IMR-90 (cell line): ENCODE results near the gene LRRC61. TPM values are rescaled to one million over a fixed set of nuclear protein-coding genes. Genes with fewer than 3 reads are reported as not detected.

Experiments
- ATAC-seq: fragments of 200-7000 bp; cut with Tn5 transposase; 2 replicates; pipeline ENCODE4 v1.9.1; 2020; ENCODE audit warnings: low read depth, mild to moderate bottlenecking, moderate library complexity
- BruUV-seq: library from RNA; stranded (reverse); fragments of 400-500 nt; replicated peaks from 2 replicates; lab custom pipeline; 2021; lab: Mats Ljungman, UMichigan
- CTCF ChIA-PET: fragments of 300-600 bp; formaldehyde crosslinking; extraction: SDS; loops from one replicate; lab custom pipeline; 2021; ENCODE audit warnings: antibody characterized with exemption; lab: Yijun Ruan, JAX
- POLR2A ChIA-PET: fragments of 300-600 bp; sonication (Branson Sonifier 250); formaldehyde crosslinking; loops from one replicate; lab custom pipeline; 2022; ENCODE audit warnings: antibody characterized with exemption; ENCODE audit not compliant: unreplicated experiment; lab: Charles Lee
- DNase-seq: peaks from one replicate; pipeline ENCODE4 v3.0.0; 2013
- H2AFZ ChIP-seq: replicated peaks from 2 replicates; pipeline ENCODE3; 2013; ENCODE audit warnings: low read length, mild to moderate bottlenecking; ENCODE audit not compliant: poor library complexity
- H2AK5ac ChIP-seq: 2 replicates; pipeline ENCODE4 v1.6.1; 2013; ENCODE audit warnings: low read depth, low read length, inconsistent platforms
- H2AK9ac ChIP-seq: replicated peaks from 2 replicates; pipeline ENCODE3; 2013; ENCODE audit warnings: mild to moderate bottlenecking, low read depth, low read length, moderate library complexity; ENCODE audit not compliant: poor library complexity
- H2BK120ac ChIP-seq: 2 replicates; pipeline ENCODE4 v1.6.1; 2013; ENCODE audit warnings: low read depth, low read length, inconsistent platforms
- H2BK15ac ChIP-seq: 3 replicates; pipeline ENCODE4 v1.6.1; 2013; ENCODE audit warnings: low read depth, low read length, inconsistent platforms
- H2BK20ac ChIP-seq: 2 replicates; pipeline ENCODE4 v1.6.1; 2013; ENCODE audit warnings: low read depth, mild to moderate bottlenecking, inconsistent platforms, low read length, moderate library complexity
- H2BK5ac ChIP-seq: 2 replicates; pipeline ENCODE4 v1.6.1; 2013; ENCODE audit warnings: mild to moderate bottlenecking, low read depth, low read length, inconsistent platforms; ENCODE audit not compliant: poor library complexity, severe bottlenecking
- H3K14ac ChIP-seq: replicated peaks from 2 replicates; pipeline ENCODE4 v1.6.1; 2013; ENCODE audit warnings: low read depth, low read length, inconsistent platforms
- H3K18ac ChIP-seq: 2 replicates; pipeline ENCODE4 v1.6.1; 2013; ENCODE audit warnings: low read depth, low read length, control low read depth
- H3K23ac ChIP-seq: 2 replicates; pipeline ENCODE4 v1.6.1; 2013; ENCODE audit warnings: low read depth, low read length, inconsistent platforms
- H3K27ac ChIP-seq: 2 replicates; pipeline ENCODE4 v1.5.1; 2013; ENCODE audit warnings: mild to moderate bottlenecking, control low read depth, low read length; ENCODE audit not compliant: insufficient read depth
- H3K27me3 ChIP-seq: 2 replicates; pipeline ENCODE4 v1.6.1; 2013; ENCODE audit warnings: low read length; ENCODE audit not compliant: control insufficient read depth, insufficient read depth
- H3K36me3 ChIP-seq: 2 replicates; pipeline ENCODE4 v1.6.1; 2013; ENCODE audit warnings: low read length, mixed read lengths; ENCODE audit not compliant: control insufficient read depth, insufficient read depth
- H3K4ac ChIP-seq: 2 replicates; pipeline ENCODE4 v1.6.1; 2013; ENCODE audit warnings: low read depth, low read length, inconsistent platforms
- H3K4me1 ChIP-seq: 2 replicates; pipeline ENCODE4 v1.6.1; 2013; ENCODE audit warnings: low read length, mixed read lengths; ENCODE audit not compliant: control insufficient read depth, insufficient read depth
- H3K4me2 ChIP-seq: 2 replicates; pipeline ENCODE4 v1.6.1; 2013; ENCODE audit warnings: low read depth, mild to moderate bottlenecking, control low read depth, low read length, moderate library complexity
- H3K4me3 ChIP-seq: 2 replicates; pipeline ENCODE4 v1.5.1; 2013; ENCODE audit warnings: low read depth, mild to moderate bottlenecking, control low read depth, low read length, moderate library complexity; ENCODE audit not compliant: insufficient read depth
- H3K56ac ChIP-seq: 2 replicates; pipeline ENCODE4 v1.6.1; 2013; ENCODE audit warnings: low read length, inconsistent platforms; ENCODE audit not compliant: insufficient read depth; ENCODE audit errors: extremely low read depth
- H3K79me1 ChIP-seq, 2 experiments: 2 replicates each; pipeline ENCODE4 v1.6.1; 2013; ENCODE audit warnings: low read length in 2 of 2, inconsistent platforms in 1 of 2, low read depth in 1 of 2
- H3K9ac ChIP-seq: 2 replicates; pipeline ENCODE4 v1.6.1; 2013; ENCODE audit warnings: low read depth, low read length, control low read depth
- H3K9me1 ChIP-seq: 2 replicates; pipeline ENCODE4 v1.6.1; 2013; ENCODE audit warnings: low read length, inconsistent platforms; ENCODE audit not compliant: insufficient read depth
- H3K9me3 ChIP-seq: 2 replicates; pipeline ENCODE4 v1.6.1; 2013; ENCODE audit warnings: low read length; ENCODE audit not compliant: control insufficient read depth, insufficient read depth
- H4K20me1 ChIP-seq: 2 replicates; pipeline ENCODE4 v1.6.1; 2013; ENCODE audit warnings: low read length, inconsistent platforms; ENCODE audit not compliant: insufficient read depth
- H4K5ac ChIP-seq: 2 replicates; pipeline ENCODE4 v1.6.1; 2013; ENCODE audit warnings: mild to moderate bottlenecking, low read depth, low read length, control low read depth
- H4K8ac ChIP-seq, 2 experiments: 2 replicates each; pipeline ENCODE4 v1.6.1; 2013; ENCODE audit warnings: low read depth in 2 of 2, low read length in 2 of 2, control low read depth in 1 of 2, inconsistent platforms in 1 of 2
- H4K91ac ChIP-seq: 2 replicates; pipeline ENCODE4 v1.6.1; 2013; ENCODE audit warnings: low read depth, low read length, inconsistent platforms; ENCODE audit not compliant: insufficient read depth
- BHLHE40 ChIP-seq: fragments of 150-350 bp; IDR thresholded peaks from 2 replicates; pipeline ENCODE4 v1.6.1; 2016; ENCODE audit warnings: mild to moderate bottlenecking, low read depth, low read length
- CEBPB ChIP-seq: IDR thresholded peaks from 2 replicates; pipeline ENCODE4 v1.6.1; 2012; ENCODE audit warnings: low read depth, low read length, improper control_type of control experiment
- CHD1 ChIP-seq: IDR thresholded peaks from 2 replicates; pipeline ENCODE4 v1.6.1; 2012; ENCODE audit warnings: low read depth, low read length, improper control_type of control experiment
- MAFK ChIP-seq: IDR thresholded peaks from 2 replicates; pipeline ENCODE4 v1.6.1; 2012; ENCODE audit warnings: low read depth, low read length, improper control_type of control experiment
- MAZ ChIP-seq: IDR thresholded peaks from 2 replicates; pipeline ENCODE4 v1.6.1; 2012; ENCODE audit warnings: low read depth, mild to moderate bottlenecking, low read length, improper control_type of control experiment, moderate library complexity, borderline replicate concordance
- MXI1 ChIP-seq: IDR thresholded peaks from 2 replicates; pipeline ENCODE4 v1.6.1; 2012; ENCODE audit warnings: low read depth, mild to moderate bottlenecking, low read length, moderate library complexity, borderline replicate concordance
- NFE2L2 ChIP-seq: fragments of 150-350 bp; IDR thresholded peaks from 2 replicates; pipeline ENCODE4 v1.6.1; 2016; ENCODE audit warnings: low read depth, mild to moderate bottlenecking, low read length
- POLR2A ChIP-seq: IDR thresholded peaks from 2 replicates; pipeline ENCODE4 v1.6.1; 2012; ENCODE audit warnings: mild to moderate bottlenecking, low read depth, low read length
- RAD21 ChIP-seq: IDR thresholded peaks from 2 replicates; pipeline ENCODE4 v1.6.1; 2012; ENCODE audit warnings: low read length, improper control_type of control experiment
- RCOR1 ChIP-seq: IDR thresholded peaks from 2 replicates; pipeline ENCODE4 v1.6.1; 2012; ENCODE audit warnings: mild to moderate bottlenecking, low read length, improper control_type of control experiment; ENCODE audit not compliant: insufficient replicate concordance
- RFX5 ChIP-seq: IDR thresholded peaks from 2 replicates; pipeline ENCODE4 v1.8.0; 2012; ENCODE audit warnings: low read depth, mild to moderate bottlenecking, low read length, moderate library complexity
- SMC3 ChIP-seq: fragments of 150-350 bp; IDR thresholded peaks from 2 replicates; pipeline ENCODE4 v1.6.1; 2016; ENCODE audit warnings: low read depth, mild to moderate bottlenecking, antibody characterized with exemption, low read length, moderate library complexity
- WGBS, 2 experiments: methylation state at CpG; one replicate each; pipeline versions ENCODE4 v1.1.5 to v1.1.7; 2013; ENCODE audit warnings: missing lambda C conversion rate in 2 of 2; ENCODE audit not compliant: insufficient read length in 1 of 2; ENCODE audit errors: extremely low coverage in 2 of 2; 5-methylcytosine and 5-hydroxymethylcytosine counted together
- dilution Hi-C: fragments of 300-500 bp; cut with HindIII; formaldehyde crosslinking; loops from one replicate; pipeline ENCODE4 v1.14.3; 2018; ENCODE audit warnings: low sequenced_read_pairs; ENCODE audit not compliant: unreplicated experiment
- in situ Hi-C: fragments of 300-500 bp; cut with MboI; formaldehyde crosslinking; loops from 3 replicates; pipeline ENCODE4 v1.14.3; 2019; ENCODE audit warnings: low sequenced_read_pairs, inconsistent platforms, mixed read lengths
- intact Hi-C: fragments of 100-400 bp; cut with micrococcal nuclease; formaldehyde crosslinking; loops from 2 replicates; pipeline ENCODE4 v1.10.0; 2022
- polyA plus RNA-seq, 3 experiments: library from polyadenylated mRNA; depleted of rRNA; stranded (reverse); fragments of >200 nt; gene quantifications; 2 replicates each; pipeline ENCODE4 v1.2.3, GENCODE V29; 2012; ENCODE audit warnings: low replicate concordance in 1 of 3
- total RNA-seq: library from RNA; depleted of rRNA; stranded (reverse); fragments of >200 nt; gene quantifications from 2 replicates; pipeline ENCODE4 v1.2.3, GENCODE V29; 2012
- TF ChIP-seq, protein P1 (sequence below): fragments of 150-350 bp; IDR thresholded peaks from 2 replicates; pipeline ENCODE4 v1.6.1; 2017; ENCODE audit warnings: mild to moderate bottlenecking, antibody characterized with exemption, low read length, low read depth
- TF ChIP-seq, protein P2 (sequence below): conservative IDR thresholded peaks from 2 replicates; pipeline ENCODE4 v1.5.1; 2012; ENCODE audit warnings: mild to moderate bottlenecking, low read depth, low read length, improper control_type of control experiment
- TF ChIP-seq, protein P3 (sequence below): fragments of 150-350 bp; IDR thresholded peaks from 2 replicates; pipeline ENCODE4 v1.6.1; 2016; ENCODE audit warnings: low read depth, mild to moderate bottlenecking, low read length, moderate library complexity, borderline replicate concordance

The LRRC61 gene
- total and polyA plus RNA-seq, 2 of the 4 experiments (the other 2 are of a cell fraction) = 0.07 TPM; not detected in 1

DNA sequence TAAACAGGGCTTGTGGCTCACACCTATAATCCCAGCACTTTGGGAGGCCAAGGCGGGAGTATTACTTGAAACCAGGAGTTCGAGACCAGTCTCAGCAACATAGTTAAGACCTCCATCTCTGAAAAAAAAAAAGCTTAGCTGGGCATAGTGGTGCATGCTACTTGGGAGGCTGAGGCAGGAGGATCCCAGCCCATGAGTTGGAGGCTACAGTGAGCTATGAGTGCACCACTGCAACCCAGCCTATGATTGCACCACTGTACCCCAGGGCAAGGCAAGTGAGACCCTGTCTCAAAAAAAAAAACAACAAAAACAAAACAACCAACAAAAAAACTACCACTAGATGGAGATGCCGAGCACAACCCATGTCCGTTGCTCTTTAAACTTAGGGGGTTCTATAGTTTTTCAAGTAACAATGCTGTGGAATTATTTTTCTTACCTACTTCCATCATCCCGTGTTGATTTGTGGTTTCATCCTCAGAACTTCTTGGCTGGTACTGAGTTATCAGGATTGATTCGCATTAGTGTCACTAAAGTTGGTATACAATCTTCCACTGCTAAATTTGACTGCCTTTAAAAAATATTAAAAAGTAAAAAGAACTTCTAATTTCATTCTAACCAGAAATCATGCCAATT lies 33.2 kb downstream of the LRRC61 start:
- dilution Hi-C loops = no loop called here
- BruUV-seq = no TSS peak

More for the DNA sequence above, 33.2 kb downstream of the LRRC61 start:
- no peaks in the 10 kb centered on the region for H3K36me3 ChIP-seq
- no peak overlapping the region for H3K27ac ChIP-seq
- H3K4ac ChIP-seq = no peak overlapping the region
- no peaks in the 10 kb centered on the region for H4K20me1 ChIP-seq
- POLR2A ChIA-PET = no interaction called here
- no peak overlapping the region for H2BK20ac ChIP-seq
- ATAC-seq (peak; percentile 42; the same call in 1 of the 2 replicates), DNase-seq (peak; percentile 33)
- H4K91ac ChIP-seq = no peak overlapping the region
- in situ Hi-C loops = no loop called here
- no peaks in the 10 kb centered on the region; the same call in 1 of the 2 replicates for H3K4me1 ChIP-seq
- WGBS, 2 experiments = no CpG with 5 or more reads among the region's 6 CpGs
- H4K5ac ChIP-seq = no peak overlapping the region; the same call in 1 of the 2 replicates
- H3K4me2 ChIP-seq = no peak overlapping the region
- H3K56ac ChIP-seq = no peak overlapping the region
- H4K8ac ChIP-seq = no peak overlapping the region; a peak in 1 of 4 replicates
- no peak overlapping the region for H2BK5ac ChIP-seq
- H3K9me1 ChIP-seq = no peaks in the 10 kb centered on the region; the same call in 1 of the 2 replicates
- H3K9ac ChIP-seq = no peak overlapping the region
- H3K27me3 ChIP-seq = no peaks in the 10 kb centered on the region
- H2BK15ac ChIP-seq = no peak overlapping the region
- H2AK5ac ChIP-seq = no peak overlapping the region
- intact Hi-C loops = loop anchor here (2.0 kb wide), 1 partner anchor 64 kb away; no protein-coding TSS in a partner anchor
- no peak overlapping the region for H2AFZ ChIP-seq
- H3K14ac ChIP-seq = no peak overlapping the region
- no peak overlapping the region for H2AK9ac ChIP-seq
- H3K18ac ChIP-seq = no peak overlapping the region
- CTCF ChIA-PET = interaction anchor here (0.6 to 2.0 kb wide), 8 partner anchors 11 to 1537 kb away, joined by 3 to 5 read pairs (median 3); no protein-coding TSS in a partner anchor
- no peak overlapping the region for H3K4me3 ChIP-seq
- no peaks in the 10 kb centered on the region for H3K9me3 ChIP-seq
- H3K23ac ChIP-seq = no peak overlapping the region
- no peak overlapping the region for H2BK120ac ChIP-seq
- no peaks in the 10 kb centered on the region for H3K79me1 ChIP-seq
- TF ChIP-seq RCOR1 (no peak), MXI1 (no peak), MAFK (no peak), CHD1 (no peak), RAD21 (peak; percentile 62), BHLHE40 (no peak), SMC3 (peak; percentile 71), MAZ (no peak), POLR2A (no peak), NFE2L2 (no peak), RFX5 (no peak), CEBPB (no peak)
- TF ChIP-seq, protein P1, sequence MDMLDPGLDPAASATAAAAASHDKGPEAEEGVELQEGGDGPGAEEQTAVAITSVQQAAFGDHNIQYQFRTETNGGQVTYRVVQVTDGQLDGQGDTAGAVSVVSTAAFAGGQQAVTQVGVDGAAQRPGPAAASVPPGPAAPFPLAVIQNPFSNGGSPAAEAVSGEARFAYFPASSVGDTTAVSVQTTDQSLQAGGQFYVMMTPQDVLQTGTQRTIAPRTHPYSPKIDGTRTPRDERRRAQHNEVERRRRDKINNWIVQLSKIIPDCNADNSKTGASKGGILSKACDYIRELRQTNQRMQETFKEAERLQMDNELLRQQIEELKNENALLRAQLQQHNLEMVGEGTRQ = no peak
- TF ChIP-seq, protein P2, sequence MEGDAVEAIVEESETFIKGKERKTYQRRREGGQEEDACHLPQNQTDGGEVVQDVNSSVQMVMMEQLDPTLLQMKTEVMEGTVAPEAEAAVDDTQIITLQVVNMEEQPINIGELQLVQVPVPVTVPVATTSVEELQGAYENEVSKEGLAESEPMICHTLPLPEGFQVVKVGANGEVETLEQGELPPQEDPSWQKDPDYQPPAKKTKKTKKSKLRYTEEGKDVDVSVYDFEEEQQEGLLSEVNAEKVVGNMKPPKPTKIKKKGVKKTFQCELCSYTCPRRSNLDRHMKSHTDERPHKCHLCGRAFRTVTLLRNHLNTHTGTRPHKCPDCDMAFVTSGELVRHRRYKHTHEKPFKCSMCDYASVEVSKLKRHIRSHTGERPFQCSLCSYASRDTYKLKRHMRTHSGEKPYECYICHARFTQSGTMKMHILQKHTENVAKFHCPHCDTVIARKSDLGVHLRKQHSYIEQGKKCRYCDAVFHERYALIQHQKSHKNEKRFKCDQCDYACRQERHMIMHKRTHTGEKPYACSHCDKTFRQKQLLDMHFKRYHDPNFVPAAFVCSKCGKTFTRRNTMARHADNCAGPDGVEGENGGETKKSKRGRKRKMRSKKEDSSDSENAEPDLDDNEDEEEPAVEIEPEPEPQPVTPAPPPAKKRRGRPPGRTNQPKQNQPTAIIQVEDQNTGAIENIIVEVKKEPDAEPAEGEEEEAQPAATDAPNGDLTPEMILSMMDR = peak; percentile 65
- TF ChIP-seq, protein P3, sequence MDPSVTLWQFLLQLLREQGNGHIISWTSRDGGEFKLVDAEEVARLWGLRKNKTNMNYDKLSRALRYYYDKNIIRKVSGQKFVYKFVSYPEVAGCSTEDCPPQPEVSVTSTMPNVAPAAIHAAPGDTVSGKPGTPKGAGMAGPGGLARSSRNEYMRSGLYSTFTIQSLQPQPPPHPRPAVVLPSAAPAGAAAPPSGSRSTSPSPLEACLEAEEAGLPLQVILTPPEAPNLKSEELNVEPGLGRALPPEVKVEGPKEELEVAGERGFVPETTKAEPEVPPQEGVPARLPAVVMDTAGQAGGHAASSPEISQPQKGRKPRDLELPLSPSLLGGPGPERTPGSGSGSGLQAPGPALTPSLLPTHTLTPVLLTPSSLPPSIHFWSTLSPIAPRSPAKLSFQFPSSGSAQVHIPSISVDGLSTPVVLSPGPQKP = no peak
